Measurements from ENCODE around the gene ST6GALNAC3.

Gene ST6GALNAC3

GRCh38 chr1:76503736-76504135, 429.2 kb downstream of the ST6GALNAC3 start:
- DNase-seq (ENCODE audit: low read depth in 2 of 2), result no peak

- DNase-seq (ENCODE audit: low read depth in 2 of 2), result no peak
Observed at GRCh38 chr1:76507376-76507775, 432.8 kb downstream of the ST6GALNAC3 start.

GRCh38 chr1:76508871-76509270, 434.3 kb downstream of the ST6GALNAC3 start:
- no peak for DNase-seq (ENCODE audit: low read depth in 2 of 2)

DNA sequence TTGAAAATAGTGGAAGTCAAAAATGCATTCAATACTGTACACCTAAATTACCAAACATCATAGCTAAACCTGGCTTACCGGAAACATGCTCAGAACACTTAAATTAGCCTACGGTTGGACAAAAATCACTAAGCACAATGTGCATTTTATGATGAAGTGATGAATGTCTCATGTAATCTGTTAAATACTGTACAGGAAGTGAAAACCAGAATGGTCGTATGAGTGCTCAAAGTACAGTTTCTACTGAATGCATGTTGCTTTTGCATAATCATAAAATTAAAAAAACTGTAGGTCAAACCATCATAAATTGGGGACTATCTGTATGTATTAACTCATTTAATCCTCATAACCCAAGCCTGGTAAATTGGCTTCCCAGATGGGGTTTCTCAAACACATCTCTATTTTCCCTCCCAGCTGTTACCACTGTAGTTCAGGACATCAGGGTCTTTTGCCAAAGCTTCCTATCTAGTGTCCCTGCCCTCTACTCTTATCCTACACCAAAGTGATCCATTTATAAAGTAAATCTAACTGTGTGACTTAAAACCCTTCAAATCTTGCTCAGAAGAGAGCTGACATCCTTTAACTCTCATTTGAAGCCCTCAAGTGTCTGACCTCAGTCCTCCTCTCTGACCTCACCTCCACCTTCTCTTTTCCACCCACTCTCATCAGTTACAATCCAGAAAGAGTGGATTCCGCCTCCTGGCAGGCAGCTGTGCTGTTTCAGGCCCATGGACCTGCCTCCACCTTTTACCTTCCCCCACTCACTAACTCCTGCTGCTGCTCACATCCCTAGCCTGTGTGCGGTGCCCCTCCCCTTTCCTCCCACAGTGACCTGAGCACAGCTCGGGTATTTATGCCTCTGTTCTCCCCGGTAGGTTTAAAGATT, 436.4 kb downstream of the ST6GALNAC3 start:
- peak in 1 of 2 donors; percentile 9 for DNase-seq (ENCODE audit: low read depth in 2 of 2)

GRCh38 chr1:76511558-76512179, 437.1 kb downstream of the ST6GALNAC3 start:
- no peak for DNase-seq (ENCODE audit: low read depth in 2 of 2)

- no peak for DNase-seq (ENCODE audit: low read depth in 2 of 2)
Observed at GRCh38 chr1:76530953-76531352, 456.4 kb downstream of the ST6GALNAC3 start.

DNA sequence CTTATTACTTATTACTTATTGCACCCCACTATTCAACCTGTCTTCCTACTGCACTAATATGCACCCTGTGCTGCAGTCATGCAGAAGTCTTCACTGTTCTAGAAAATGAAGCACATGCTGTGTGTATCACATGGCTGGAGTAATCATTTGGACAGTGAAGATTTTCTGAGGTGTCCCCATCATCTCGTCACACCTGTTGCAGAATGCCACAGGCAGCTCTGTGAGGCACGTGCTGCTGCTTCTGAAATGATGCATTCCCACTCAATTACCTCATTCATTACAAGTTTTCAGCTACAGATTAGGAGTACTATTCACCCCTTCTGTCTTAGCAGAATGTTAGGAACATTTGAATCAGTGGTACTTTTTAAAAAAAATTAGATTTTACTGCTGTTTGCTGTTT, 467.1 kb downstream of the ST6GALNAC3 start:
- DNase-seq (ENCODE audit: low read depth in 2 of 2), result no peak

DNA sequence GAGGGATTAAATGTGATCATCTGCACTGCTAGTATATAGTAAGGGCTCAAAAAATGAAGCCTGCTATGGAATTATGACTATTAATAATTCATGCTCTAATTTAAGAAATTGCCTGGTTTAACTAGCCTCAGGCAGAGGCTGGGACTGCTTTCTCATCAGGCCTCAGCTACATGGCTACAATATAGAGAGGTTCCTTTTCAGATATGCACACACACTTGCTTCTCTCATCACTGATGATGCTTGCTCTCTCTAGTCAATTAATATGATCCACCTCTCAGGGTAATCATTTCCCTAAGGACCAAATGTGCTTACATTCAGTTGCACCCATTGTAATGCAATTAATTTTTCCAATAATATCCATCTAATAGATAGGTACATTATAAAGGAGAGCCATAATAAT, 467.8 kb downstream of the ST6GALNAC3 start:
- DNase-seq (ENCODE audit: low read depth in 2 of 2), result no peak

DNA sequence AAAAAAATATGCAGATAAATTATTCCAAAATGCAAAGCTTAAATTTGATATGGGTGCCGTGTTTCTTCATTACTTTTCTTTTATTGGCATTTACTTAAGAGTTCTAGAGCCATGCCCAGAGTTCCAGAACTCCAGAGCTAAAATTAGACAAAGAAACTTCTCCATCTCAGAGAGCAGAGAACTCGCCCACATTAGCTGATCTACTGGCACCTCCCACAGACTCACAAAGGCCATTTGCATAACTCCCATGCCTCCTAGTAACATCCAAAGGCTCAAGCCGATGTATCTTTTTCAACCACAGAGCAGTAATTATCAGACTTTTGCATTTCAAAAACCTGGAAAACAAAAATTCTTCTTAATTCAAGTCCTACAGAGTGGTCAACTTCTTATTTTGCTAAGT, 468.9 kb downstream of the ST6GALNAC3 start:
- DNase-seq (ENCODE audit: low read depth in 2 of 2), result no peak

DNA sequence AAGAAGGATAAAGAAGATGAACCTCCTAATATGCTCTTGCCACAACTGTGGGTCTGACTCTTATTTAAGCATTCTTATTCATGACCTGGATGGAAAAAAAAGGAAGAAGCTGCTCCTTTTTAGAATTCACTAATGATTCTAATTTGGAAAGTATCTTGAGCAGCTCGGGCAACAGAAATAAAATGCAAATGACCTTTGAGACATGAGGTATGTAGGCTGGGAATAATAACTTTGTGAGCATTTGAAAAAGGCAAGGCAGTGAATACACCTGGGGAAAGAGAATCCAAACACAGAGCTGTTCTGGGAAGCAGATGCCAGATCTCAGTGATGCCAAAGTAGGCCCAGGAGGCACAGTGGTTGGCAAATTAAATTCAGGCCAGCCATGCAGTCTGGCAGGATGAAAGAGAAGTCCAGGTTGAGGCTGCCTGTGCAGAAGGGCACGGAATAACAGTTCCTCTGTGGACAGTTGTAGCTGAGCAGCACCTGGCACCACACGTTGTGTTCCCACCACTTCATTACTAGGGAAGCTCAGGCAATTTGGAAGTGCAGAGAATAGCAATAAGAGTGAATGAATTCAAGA, 471.9 kb downstream of the ST6GALNAC3 start:
- no peak for DNase-seq (ENCODE audit: low read depth in 2 of 2)

DNA sequence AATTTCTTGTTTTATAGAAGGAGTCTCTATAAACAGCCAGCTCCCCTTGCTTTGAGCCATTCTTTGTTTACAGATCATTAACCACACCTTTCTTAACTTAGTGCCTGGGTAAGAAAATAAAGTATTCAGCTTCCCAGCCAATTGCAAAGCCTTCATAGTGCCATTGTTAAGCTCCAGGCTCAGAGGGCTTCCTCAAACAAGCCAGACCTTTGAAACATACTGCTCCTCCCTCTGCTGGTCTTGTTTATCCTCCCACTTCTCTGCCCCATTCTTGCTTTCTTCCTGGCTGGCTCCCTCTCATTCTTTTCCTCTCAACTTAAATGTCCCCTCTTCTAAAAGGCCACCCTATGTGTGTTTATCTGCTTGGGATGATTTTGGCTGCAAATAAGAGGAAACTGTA, 473.4 kb downstream of the ST6GALNAC3 start:
- DNase-seq (ENCODE audit: low read depth in 2 of 2), result no peak

- DNase-seq (ENCODE audit: low read depth in 2 of 2), result no peak
Observed at GRCh38 chr1:76548513-76549100, 474.1 kb downstream of the ST6GALNAC3 start.

DNA sequence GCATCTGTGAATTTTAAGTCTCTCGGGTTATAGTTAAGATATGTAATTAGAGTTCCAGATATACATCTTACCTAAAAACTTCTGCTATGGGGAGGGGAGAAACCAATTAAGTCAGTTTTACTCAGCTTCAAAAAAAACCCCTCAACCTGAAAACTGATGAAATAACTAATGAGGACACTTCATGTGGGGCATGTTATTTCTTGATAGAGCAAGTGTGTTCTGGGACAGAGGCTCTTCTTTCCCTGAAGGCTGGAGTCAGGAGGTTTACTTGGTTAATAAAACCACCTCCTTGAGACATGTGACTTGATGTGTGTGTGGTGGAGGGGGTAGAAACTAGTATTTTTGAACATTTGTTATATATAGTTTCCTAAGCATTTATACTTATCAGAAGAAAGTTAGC, 479.7 kb downstream of the ST6GALNAC3 start:
- DNase-seq (ENCODE audit: low read depth in 2 of 2), result no peak

DNA sequence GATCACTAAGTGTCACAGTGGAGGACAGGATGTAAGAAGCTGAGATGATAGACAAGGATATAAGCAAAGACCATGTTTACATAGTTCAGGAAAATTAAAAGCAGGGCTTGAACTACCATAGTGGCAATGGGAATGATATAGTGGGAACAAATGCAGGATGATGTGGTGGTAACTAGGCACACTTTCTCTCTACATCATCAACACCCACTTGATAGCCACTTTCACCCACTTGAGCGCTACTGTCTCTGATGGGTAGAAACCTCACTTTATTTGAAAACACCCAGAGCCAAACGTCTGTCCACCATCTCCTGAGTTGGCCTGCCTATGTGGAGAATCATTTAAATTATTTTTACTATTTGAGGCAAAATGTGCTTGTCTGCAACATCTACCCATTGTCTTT, 487.7 kb downstream of the ST6GALNAC3 start:
- DNase-seq (ENCODE audit: low read depth in 2 of 2), result no peak

DNA sequence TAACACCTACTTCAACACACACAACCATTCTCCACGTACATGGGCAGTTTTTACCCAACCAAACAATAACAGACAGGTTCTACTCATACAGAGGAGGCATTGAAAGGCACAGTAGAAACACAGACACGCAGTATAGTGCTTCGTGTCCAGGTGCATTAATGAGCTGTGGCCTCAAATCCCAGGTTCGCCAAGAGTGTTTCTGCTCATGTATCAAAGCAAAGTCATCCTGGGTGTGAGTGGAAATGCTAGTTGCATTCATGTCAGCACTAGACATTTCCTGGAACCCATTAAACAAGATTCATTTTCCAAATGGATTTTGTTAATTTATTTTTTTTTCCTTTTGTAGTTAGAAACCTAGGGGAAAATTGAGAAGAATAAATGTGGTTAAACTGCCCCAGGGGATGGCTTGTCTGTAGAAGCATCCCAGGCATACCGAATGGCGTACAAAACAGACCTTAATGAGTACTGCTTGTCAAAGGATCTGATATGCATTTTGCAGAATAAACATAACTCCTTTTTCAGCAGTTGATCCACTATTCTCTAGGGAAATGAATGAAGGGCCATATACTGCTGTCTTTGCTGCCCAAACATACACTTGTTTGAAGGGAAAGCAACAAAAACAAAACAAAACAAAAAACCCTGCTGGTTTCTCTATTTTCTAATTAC, 494.2 kb downstream of the ST6GALNAC3 start:
- no peak for DNase-seq (ENCODE audit: low read depth in 2 of 2)

DNA sequence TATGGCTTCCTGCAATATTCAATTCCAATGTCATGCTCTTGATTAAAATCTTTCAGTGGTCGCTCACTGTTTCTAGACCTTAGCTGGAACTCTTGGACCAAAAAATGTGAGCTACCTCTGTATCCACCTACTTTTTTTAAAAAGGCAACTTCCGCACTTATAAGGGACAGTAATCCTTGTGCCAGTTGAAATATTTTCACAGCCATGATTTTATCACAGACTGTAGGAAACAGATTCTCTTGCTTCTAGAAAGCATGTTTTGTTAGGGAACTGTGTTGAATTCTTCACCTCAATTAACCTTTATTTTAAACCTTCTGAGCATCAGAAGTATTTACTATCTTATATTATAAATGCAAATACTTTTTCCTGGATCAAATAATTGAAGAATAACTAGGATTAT, 496.7 kb downstream of the ST6GALNAC3 start:
- no peak for DNase-seq (ENCODE audit: low read depth in 2 of 2)

DNA sequence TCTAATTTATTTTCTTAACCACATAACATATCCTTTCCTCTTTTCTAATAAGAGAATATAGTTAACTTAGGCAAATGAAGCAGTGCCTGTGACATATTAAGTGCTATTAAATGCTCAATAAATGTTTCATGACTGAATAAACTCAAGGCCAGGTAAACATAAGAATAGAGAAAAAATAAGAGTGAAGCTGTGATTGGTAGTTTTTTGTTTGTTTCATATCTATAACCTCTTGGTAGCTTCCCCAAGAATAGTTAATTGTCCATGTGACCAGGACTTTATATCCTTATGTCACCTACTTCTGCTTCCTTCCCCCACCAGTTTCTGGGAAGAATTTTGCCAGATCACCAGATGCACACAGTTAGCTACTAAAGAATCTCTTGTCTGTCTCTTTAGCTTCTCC, 497.7 kb downstream of the ST6GALNAC3 start:
- DNase-seq (ENCODE audit: low read depth in 2 of 2), result no peak

DNA sequence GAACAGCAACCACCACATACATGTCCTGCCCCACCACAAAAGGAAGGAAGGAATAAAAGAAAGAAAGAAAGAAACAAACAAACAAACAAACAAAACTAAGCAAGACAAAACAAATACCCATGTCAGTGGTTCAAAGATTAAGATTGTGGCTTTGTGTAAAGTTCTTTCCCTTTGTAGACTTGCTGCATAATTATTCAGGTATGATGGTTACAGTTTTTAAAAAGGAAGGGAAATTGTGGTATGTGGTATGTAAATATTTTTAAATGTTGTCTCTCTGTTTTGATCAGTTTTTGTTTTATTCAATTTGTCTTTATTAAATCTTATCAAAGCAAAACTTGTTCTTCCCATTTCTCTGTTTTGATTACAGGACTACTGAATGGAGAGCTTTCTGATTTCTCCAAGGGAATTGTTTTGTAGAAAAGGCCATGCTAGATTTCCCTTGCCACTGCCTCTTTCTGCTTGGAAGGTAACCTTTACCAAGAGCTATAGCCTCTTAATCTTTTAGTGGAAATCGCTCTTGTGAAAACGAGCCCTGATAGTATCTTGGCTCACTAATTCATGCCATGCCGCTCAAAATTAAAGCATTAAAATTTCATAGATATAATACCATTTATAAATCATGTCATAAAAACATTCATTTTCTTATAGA, 502.5 kb downstream of the ST6GALNAC3 start:
- DNase-seq (ENCODE audit: low read depth in 2 of 2), result no peak

DNA sequence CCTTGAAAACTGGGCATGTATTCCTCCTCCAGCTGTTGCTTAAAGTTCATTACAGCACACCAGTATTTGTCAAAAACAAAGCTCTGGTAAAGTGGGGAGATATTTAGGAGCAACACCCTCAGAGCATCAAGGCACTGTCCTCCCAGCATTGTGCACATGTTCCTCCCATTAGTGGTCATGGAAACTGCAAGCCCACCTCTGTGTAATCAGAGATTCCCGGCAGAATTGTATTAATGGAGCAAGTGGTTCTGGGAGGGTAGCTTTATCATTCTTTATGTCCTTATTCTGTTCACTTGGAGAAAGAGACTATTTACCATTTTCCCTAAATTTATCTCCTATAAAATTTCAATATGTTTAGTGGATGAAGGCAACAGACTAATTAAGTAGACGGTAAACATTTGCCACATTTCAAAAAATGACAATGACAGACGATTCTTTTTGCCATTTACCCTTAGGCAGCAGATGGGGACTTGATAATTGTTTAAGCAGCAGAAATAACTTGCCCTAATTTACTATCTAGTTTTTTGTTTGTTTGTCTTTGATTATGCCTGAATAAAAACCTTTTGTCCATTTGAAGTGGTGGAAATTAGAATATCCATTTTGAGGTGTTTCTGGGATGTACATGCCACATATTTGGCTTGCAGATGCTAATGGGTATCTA, 503.1 kb downstream of the ST6GALNAC3 start:
- DNase-seq (ENCODE audit: low read depth in 2 of 2), result no peak

DNA sequence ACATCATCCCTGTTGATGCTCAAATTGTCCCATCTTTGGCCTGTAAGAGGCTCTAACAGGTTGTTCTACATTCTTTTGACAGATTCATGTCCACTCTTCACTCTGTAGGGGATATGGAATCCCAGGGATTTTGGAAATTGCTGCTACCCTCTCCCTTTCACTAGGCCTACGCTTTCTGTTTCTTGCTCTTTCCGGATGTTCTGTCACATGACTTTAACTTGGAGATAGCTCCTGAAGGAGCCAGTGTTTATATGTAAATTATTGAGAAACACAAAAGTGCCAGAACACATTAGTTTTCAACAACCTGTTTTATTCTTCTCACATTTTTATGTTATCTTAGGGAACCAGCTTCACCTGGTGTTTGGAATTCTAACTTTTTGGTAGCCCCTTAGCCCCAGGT, 505.7 kb downstream of the ST6GALNAC3 start:
- DNase-seq (ENCODE audit: low read depth in 2 of 2), result no peak

GRCh38 chr1:76581712-76582111, 507.2 kb downstream of the ST6GALNAC3 start:
- no peak for DNase-seq (ENCODE audit: low read depth in 2 of 2)
